Measurements from ENCODE around the gene GFOD1. TPM values are rescaled to one million over a fixed set of nuclear protein-coding genes. Genes with fewer than 3 reads are reported as not detected.

GFOD1 gene
- total and polyA plus RNA-seq, 2 of the 4 experiments (the other 2 are of a cell fraction): 1.8 to 3.4 TPM

- H3K36me3 ChIP-seq (ENCODE audit: control insufficient read depth, insufficient read depth, low read length): no peaks in the 10 kb centered on the region
- intact Hi-C loops (cut with micrococcal nuclease): no loop called here
- no peak overlapping the region for H2AK9ac ChIP-seq (replicated peaks; ENCODE audit: low read depth, low read length, poor library complexity)
- H4K20me1 ChIP-seq (ENCODE audit: insufficient read depth, low read length): no peaks in the 10 kb centered on the region
- H3K18ac ChIP-seq (ENCODE audit: low read depth, low read length): no peak overlapping the region
- H3K9me3 ChIP-seq (ENCODE audit: control insufficient read depth, insufficient read depth, low read length): no peaks in the 10 kb centered on the region
- no peak overlapping the region for H3K4me2 ChIP-seq (ENCODE audit: low read depth, low read length)
- DNase-seq (peak; percentile 49), ATAC-seq (ENCODE audit: low read depth) (no peak)
- H2AK5ac ChIP-seq (ENCODE audit: low read depth, low read length): peak overlapping the region; percentile 42; the same call in 1 of the 2 replicates
- peaks cover 15% of the 10 kb centered on the region for H3K4me1 ChIP-seq (ENCODE audit: control insufficient read depth, insufficient read depth, low read length)
- H3K79me1 ChIP-seq (ENCODE audit: low read depth in 1 of 2, low read length in 2 of 2): peaks cover 3 to 9% of the 10 kb centered on the region in 2 experiments; a peak in 1 of 4 replicates
- peak overlapping the region; percentile 62; the same call in 2 of the 3 replicates for H2BK15ac ChIP-seq (ENCODE audit: low read depth, low read length)
- peak overlapping the region; percentile 77 for H2BK20ac ChIP-seq (ENCODE audit: low read depth, low read length)
- no peak overlapping the region; the same call in 1 of the 2 replicates for H3K23ac ChIP-seq (ENCODE audit: low read depth, low read length)
- H3K27me3 ChIP-seq (ENCODE audit: control insufficient read depth, insufficient read depth, low read length): no peaks in the 10 kb centered on the region
- H4K8ac ChIP-seq (ENCODE audit: low read depth in 2 of 2, low read length in 2 of 2): peak overlapping the region in 1 of 2 experiments; percentile 72; a peak in 1 of 4 replicates
- ChIA-PET POLR2A (ENCODE audit: unreplicated experiment) (no interaction called here), CTCF (interaction anchor here (0.6 to 1.1 kb wide), 3 partner anchors 9 to 97 kb away, joined by 3 read pairs; no protein-coding TSS in a partner anchor)
- H3K4me3 ChIP-seq (ENCODE audit: insufficient read depth, low read depth, low read length): no peak overlapping the region
- dilution Hi-C loops (cut with HindIII; ENCODE audit: low sequenced_read_pairs, unreplicated experiment): no loop called here
- WGBS, 2 experiments (ENCODE audit: extremely low coverage in 2 of 2, insufficient read length in 1 of 2): no CpG with 5 or more reads among the region's 2 CpGs
- H2BK120ac ChIP-seq (ENCODE audit: low read depth, low read length): peak overlapping the region; percentile 58; the same call in 1 of the 2 replicates
- H3K56ac ChIP-seq (ENCODE audit: extremely low read depth, insufficient read depth, low read length): no peak overlapping the region
- no peak overlapping the region for H4K5ac ChIP-seq (ENCODE audit: low read depth, low read length)
- H2AFZ ChIP-seq (replicated peaks; ENCODE audit: low read length, poor library complexity): no peak overlapping the region
- BruUV-seq (replicated peaks): no TSS peak
- peak overlapping the region; percentile 70 for H3K4ac ChIP-seq (ENCODE audit: low read depth, low read length)
- in situ Hi-C loops (cut with MboI; ENCODE audit: low sequenced_read_pairs): no loop called here
- H2BK5ac ChIP-seq (ENCODE audit: low read depth, low read length, poor library complexity, severe bottlenecking): no peak overlapping the region
- peak overlapping the region; percentile 73 for H3K14ac ChIP-seq (replicated peaks; ENCODE audit: low read depth, low read length)
- peaks cover 11% of the 10 kb centered on the region; the same call in 1 of the 2 replicates for H3K9me1 ChIP-seq (ENCODE audit: insufficient read depth, low read length)
- H3K27ac ChIP-seq (ENCODE audit: insufficient read depth, low read length): no peak overlapping the region
- no peak overlapping the region for H3K9ac ChIP-seq (ENCODE audit: low read depth, low read length)
- H4K91ac ChIP-seq (ENCODE audit: insufficient read depth, low read depth, low read length): peak overlapping the region; percentile 3; the same call in 1 of the 2 replicates
- no peak for TF ChIP-seq USF2 (IDR thresholded peaks at IDR 0.05; ENCODE audit: low read depth, low read length)
- no peak for TF ChIP-seq MAZ (IDR thresholded peaks at IDR 0.05; ENCODE audit: borderline replicate concordance, low read depth, low read length)
- no peak for TF ChIP-seq CTCF (conservative IDR thresholded peaks at IDR 0.05; ENCODE audit: low read depth, low read length)
- no peak for TF ChIP-seq RCOR1 (IDR thresholded peaks at IDR 0.05; ENCODE audit: insufficient replicate concordance, low read length)
- TF ChIP-seq BHLHE40 (IDR thresholded peaks at IDR 0.05; ENCODE audit: low read depth, low read length): no peak
- TF ChIP-seq CEBPB (IDR thresholded peaks at IDR 0.05; ENCODE audit: low read depth, low read length): no peak
- TF ChIP-seq RAD21 (IDR thresholded peaks at IDR 0.05; ENCODE audit: low read length): no peak
- TF ChIP-seq MAFK (IDR thresholded peaks at IDR 0.05; ENCODE audit: low read depth, low read length): no peak
Measured at GRCh38 chr6:13453771-13454251, 33.6 kb downstream of the GFOD1 start.
